WTC11 (cell line): ENCODE data around the gene FNDC3B.

Experiments
- CREM ChIP-seq: sonication (generic); formaldehyde crosslinking; IDR thresholded peaks from 2 replicates; pipeline ENCODE4 v1.8.1; 2022; ENCODE audit warnings: mild to moderate bottlenecking, missing genetic modification reagents, moderate library complexity
- CTCF ChIP-seq: fragments of 200-600 bp; IDR thresholded peaks from 2 replicates; pipeline ENCODE4 v1.8.0; 2022; ENCODE audit warnings: antibody characterized with exemption
- EMX1 ChIP-seq: fragments of 250-450 bp; sonication (Bioruptor Pico); IDR thresholded peaks from 2 replicates; pipeline ENCODE4 v1.8.0; 2021; ENCODE audit warnings: mild to moderate bottlenecking
- HMGA2 ChIP-seq: fragments of 250-450 bp; sonication (Bioruptor Pico); IDR thresholded peaks from 2 replicates; pipeline ENCODE4 v1.4.0; 2021; ENCODE audit warnings: mild to moderate bottlenecking, moderate library complexity
- MAX ChIP-seq: sonication (generic); formaldehyde crosslinking; IDR thresholded peaks from 2 replicates; pipeline ENCODE4 v1.8.0; 2022; ENCODE audit warnings: mild to moderate bottlenecking, missing genetic modification reagents
- NR1H2 ChIP-seq: sonication (generic); formaldehyde crosslinking; IDR thresholded peaks from 2 replicates; pipeline ENCODE4 v1.9.0; 2021; ENCODE audit warnings: mild to moderate bottlenecking, moderate library complexity, missing genetic modification reagents
- OVOL2 ChIP-seq: fragments of 250-450 bp; sonication (Bioruptor Pico); IDR thresholded peaks from 2 replicates; pipeline ENCODE4 v1.9.0; 2021; ENCODE audit warnings: mild to moderate bottlenecking, borderline replicate concordance
- PRDM15 ChIP-seq: sonication (generic); formaldehyde crosslinking; IDR thresholded peaks from 2 replicates; pipeline ENCODE4 v1.8.0; 2022; ENCODE audit warnings: missing genetic modification reagents
- ZNF263 ChIP-seq: sonication (generic); formaldehyde crosslinking; IDR thresholded peaks from 2 replicates; pipeline ENCODE4 v1.8.1; 2022; ENCODE audit warnings: low read depth, mild to moderate bottlenecking, moderate library complexity, missing genetic modification reagents
- ZNF396 ChIP-seq: fragments of 250-450 bp; sonication (Bioruptor Pico); IDR thresholded peaks from 2 replicates; pipeline ENCODE4 v1.8.0; 2021; ENCODE audit warnings: mild to moderate bottlenecking, moderate library complexity, borderline replicate concordance
- ZNF416 ChIP-seq: fragments of 250-450 bp; sonication (Bioruptor Pico); IDR thresholded peaks from 2 replicates; pipeline ENCODE4 v1.9.0; 2021; ENCODE audit warnings: mild to moderate bottlenecking, inconsistent platforms
- ZNF423 ChIP-seq: fragments of 250-450 bp; sonication (Bioruptor Pico); IDR thresholded peaks from 2 replicates; pipeline ENCODE4 v2.1.2; 2022; ENCODE audit warnings: mild to moderate bottlenecking, moderate library complexity
- ZNF512 ChIP-seq: sonication (generic); formaldehyde crosslinking; IDR thresholded peaks from 2 replicates; pipeline ENCODE4 v1.8.1; 2022; ENCODE audit warnings: missing genetic modification reagents, borderline replicate concordance

- TF ChIP-seq ZNF512 (CRISPR knock-in tag) (no peak), PRDM15 (no peak), CTCF (no peak), ZNF263 (CRISPR knock-in tag) (no peak), ZNF423 (CRISPR knock-in tag) (no peak), CREM (CRISPR knock-in tag) (no peak), ZNF396 (no peak), OVOL2 (CRISPR knock-in tag) (no peak), ZNF416 (CRISPR knock-in tag) (no peak), EMX1 (CRISPR knock-in tag) (no peak), NR1H2 (CRISPR knock-in tag) (no peak), HMGA2 (CRISPR knock-in tag) (no peak), MAX (no peak)
Observed at GRCh38 chr3:172268425-172268824, 229.0 kb downstream of the FNDC3B start.
